Upper lobe of left lung (tissue), 6 donors: ENCODE results near the gene STOM. TPM values are rescaled to one million over a fixed set of nuclear protein-coding genes. Genes with fewer than 3 reads are reported as not detected.

Experiments
- ATAC-seq, 2 donors: fragments of 200-7000 bp; cut with Tn5 transposase; one replicate each; pipeline ENCODE4 v1.9.1; 2022; ENCODE audit warnings: mild to moderate bottlenecking in 2 of 2, moderate library complexity in 2 of 2; ENCODE audit not compliant: low FRiP score in 2 of 2
- DNase-seq, 2 donors: peaks; one replicate each; pipeline ENCODE4 v3.0.0-alpha.2; 2019 to 2020
- H3K27ac ChIP-seq, 4 donors: fragments of 200-600 bp; sonication (generic); one replicate each; pipeline ENCODE4 v1.5.1; 2016 to 2019
- H3K27me3 ChIP-seq, 4 donors: fragments of 200-600 bp; sonication (generic); one replicate each; pipeline ENCODE4 v1.5.1; 2017 to 2019
- H3K36me3 ChIP-seq, 4 donors: fragments of 200-600 bp; sonication (generic); one replicate each; pipeline ENCODE4 v1.5.1; 2016 to 2019
- H3K4me1 ChIP-seq, 4 donors: fragments of 200-600 bp; sonication (generic); one replicate each; pipeline ENCODE4 v1.5.1; 2018 to 2019
- H3K4me3 ChIP-seq, 4 donors: fragments of 200-600 bp; sonication (generic); one replicate each; pipeline ENCODE4 v1.5.1; 2017 to 2019; ENCODE audit warnings: mild to moderate bottlenecking in 2 of 4, moderate library complexity in 1 of 4
- H3K9me3 ChIP-seq, 4 donors: fragments of 200-600 bp; sonication (generic); one replicate each; pipeline ENCODE4 v1.5.1; 2018 to 2019
- CTCF ChIP-seq, 6 experiments: fragments of 450-650 bp in 4 of 6; fragments of 200-600 bp in 2 of 6; sonication (generic) in 2 of 6; IDR thresholded peaks; one replicate each; pipeline ENCODE4 v1.5.1; 2016 to 2019; ENCODE audit warnings: antibody characterized with exemption in 6 of 6
- EP300 ChIP-seq, 4 donors: sonication (generic); formaldehyde crosslinking; IDR thresholded peaks; one replicate each; pipeline ENCODE4 v1.5.1; 2017; ENCODE audit warnings: antibody characterized with exemption in 4 of 4, control low read depth in 2 of 4
- POLR2A ChIP-seq, 4 donors: fragments of 450-650 bp; IDR thresholded peaks; one replicate each; pipeline ENCODE4 v1.5.1; 2016 to 2017; ENCODE audit warnings: antibody characterized with exemption in 4 of 4, mild to moderate bottlenecking in 2 of 4
- POLR2AphosphoS5 ChIP-seq, 2 donors: sonication (generic); formaldehyde crosslinking; IDR thresholded peaks; one replicate each; pipeline ENCODE4 v1.5.1; 2017; ENCODE audit warnings: antibody characterized with exemption in 2 of 2
- whole genome bisulfite sequencing, 2 donors: methylation state at CpG; one replicate each; pipeline ENCODE4 v1.1.5; 2017 to 2018; 5-methylcytosine and 5-hydroxymethylcytosine counted together
- total RNA-seq, 6 donors: library from RNA; depleted of rRNA in 4 of 6; stranded (reverse); fragments of >200 nt in 4 of 6; gene quantifications; one replicate each; pipeline versions ENCODE4 v1.1.0 to v1.2.1, GENCODE V29; 2016 to 2021
- donor health status: DM: no; HTN: no; CAD: no; lungs with moderate emphysema.
- donor health status: DM: no; HTN: yes; CAD: no; lungs with severe emphysema.

STOM gene
- total RNA-seq, 6 donors from 2014 or later: 96.4 to 480 (median 362) TPM

DNA sequence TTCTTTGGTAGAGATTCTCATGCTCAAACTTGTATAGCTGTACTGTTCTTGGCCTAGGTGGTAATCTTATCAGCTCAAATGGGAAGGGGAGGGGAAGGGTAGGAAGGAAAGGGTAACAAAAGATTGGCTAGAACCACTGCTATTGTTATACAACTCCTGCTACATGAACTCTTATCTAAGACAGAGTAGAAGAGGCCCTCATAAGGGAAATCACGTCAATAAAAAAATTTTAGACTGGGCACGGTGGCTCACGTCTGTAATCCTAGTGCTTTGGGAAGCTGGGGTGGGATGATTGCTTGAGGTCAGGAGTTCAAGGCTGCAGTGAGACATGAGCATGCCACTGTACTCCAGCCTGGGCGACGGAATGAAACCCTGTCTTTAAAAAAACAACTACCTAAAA, 15.9 kb downstream of the STOM start:
- Histone ChIP-seq H3K27ac (peak overlapping the region; percentile 56 to 96 (median 81)), H3K27me3 (no peaks in the 10 kb centered on the region), H3K4me1 (peaks cover 91 to 97% (median 93%) of the 10 kb centered on the region in 4 donors), H3K36me3 (peaks cover 15 to 72% (median 28%) of the 10 kb centered on the region in 4 donors), H3K4me3 (no peak overlapping the region), H3K9me3 (no peaks in the 10 kb centered on the region)
- DNase-seq (no peak), ATAC-seq (peak in 1 of 2 donors; percentile 66)
- peak; percentile 3 to 84 (median 46) for TF ChIP-seq EP300 (IDR thresholded peaks at IDR 0.05)
- no peak for TF ChIP-seq POLR2A (IDR thresholded peaks at IDR 0.05)
- no peak for TF ChIP-seq CTCF (IDR thresholded peaks at IDR 0.05)
- peak; percentile 56 to 71 for TF ChIP-seq POLR2AphosphoS5 (IDR thresholded peaks at IDR 0.05)
- WGBS, 2 donors: 32 to 37% methylated on average over 5 of the region's 5 CpGs

DNA sequence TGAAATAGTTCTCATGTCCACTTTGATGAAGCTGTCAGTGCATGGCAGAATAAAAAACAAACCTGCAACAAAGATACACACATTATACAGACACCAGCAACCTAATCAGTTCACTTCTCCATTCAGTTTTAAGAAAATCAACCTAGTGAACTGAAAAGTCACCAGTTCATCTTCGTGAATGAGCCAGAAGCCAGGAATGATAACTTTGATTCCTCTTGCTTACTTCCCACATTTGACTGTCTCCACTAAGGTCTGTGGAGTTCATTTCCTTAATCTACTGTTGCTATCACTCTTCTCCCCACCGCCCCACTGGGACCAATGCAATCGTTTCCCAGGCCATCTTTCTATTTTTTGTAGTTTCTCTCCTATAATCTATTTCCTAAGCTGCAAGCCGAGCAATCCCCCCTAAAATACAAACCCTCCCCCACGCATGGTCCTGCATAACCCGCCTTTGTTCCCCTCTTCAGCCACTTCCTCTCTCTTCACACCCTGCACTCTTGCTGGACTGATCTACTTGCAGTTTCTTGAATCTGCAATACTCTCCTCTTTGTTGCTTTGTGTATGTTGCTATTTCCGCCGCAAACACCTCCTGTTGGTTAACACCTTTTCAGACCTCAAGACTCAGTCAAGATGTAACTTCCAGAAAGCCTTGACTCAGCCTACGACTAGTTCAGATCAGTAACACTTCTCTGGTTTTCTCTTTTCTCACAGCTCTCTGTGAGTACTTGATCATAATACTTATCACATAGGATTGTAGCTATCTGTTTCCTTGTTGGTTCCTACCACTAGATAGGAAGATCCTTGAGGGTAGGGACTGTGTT, 16.6 kb downstream of the STOM start:
- peak in 1 of 2 donors; percentile 12 for TF ChIP-seq POLR2AphosphoS5 (IDR thresholded peaks at IDR 0.05)
- no peak for TF ChIP-seq EP300 (IDR thresholded peaks at IDR 0.05)
- Histone ChIP-seq H3K9me3 (no peaks in the 10 kb centered on the region), H3K27ac (peak overlapping the region; percentile 56 to 96 (median 81)), H3K27me3 (no peaks in the 10 kb centered on the region), H3K36me3 (peaks cover 15 to 79% (median 34%) of the 10 kb centered on the region in 4 donors), H3K4me1 (peaks cover 90 to 93% (median 92%) of the 10 kb centered on the region in 4 donors), H3K4me3 (no peak overlapping the region)
- DNase-seq: no peak
- ATAC-seq: peak; percentile 60 to 63
- WGBS, 2 donors: 42 to 45% methylated on average over 9 of the region's 9 CpGs

GRCh38 chr9:121350993-121351561, 19.0 kb downstream of the STOM start:
- H3K27ac ChIP-seq: peak overlapping the region; percentile 63 to 79 (median 72)
- 5 to 18% methylated on average over 2 of the region's 2 CpGs for WGBS, 2 donors
- no peaks in the 10 kb centered on the region for H3K9me3 ChIP-seq
- DNase-seq (peak in 1 of 2 donors; percentile 79), ATAC-seq (peak; percentile 76 to 79)
- H3K4me3 ChIP-seq: no peak overlapping the region
- TF ChIP-seq POLR2A (IDR thresholded peaks at IDR 0.05): no peak
- TF ChIP-seq EP300 (IDR thresholded peaks at IDR 0.05): peak in 2 of 4 donors; percentile 27 to 70
- peak; percentile 47 to 81 for TF ChIP-seq POLR2AphosphoS5 (IDR thresholded peaks at IDR 0.05)
- H3K4me1 ChIP-seq: peaks cover 77 to 81% (median 80%) of the 10 kb centered on the region in 4 donors
- H3K27me3 ChIP-seq: no peaks in the 10 kb centered on the region
- peaks cover 34 to 96% (median 55%) of the 10 kb centered on the region in 4 donors for H3K36me3 ChIP-seq

DNA sequence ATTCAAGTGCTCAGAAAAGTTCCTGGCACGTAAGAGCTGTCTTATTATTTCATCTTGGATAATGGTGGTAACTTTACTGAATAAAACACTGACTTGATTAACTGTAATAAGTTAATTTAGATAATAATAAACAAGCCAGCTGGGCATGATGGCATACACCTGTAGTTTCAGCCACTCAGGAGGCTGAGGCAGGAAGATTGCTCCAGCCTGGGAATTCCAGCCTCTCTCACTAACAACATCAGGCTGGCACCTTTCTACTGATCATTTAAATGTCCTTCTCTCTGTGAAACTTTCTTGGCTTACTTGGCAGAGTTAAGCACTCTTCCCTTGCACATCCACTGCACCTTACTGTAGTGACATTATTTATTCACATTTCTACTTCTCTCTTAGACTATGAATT, 20.0 kb downstream of the STOM start:
- ATAC-seq (no peak), DNase-seq (no peak)
- Histone ChIP-seq H3K4me3 (no peak overlapping the region), H3K27ac (peak overlapping the region; percentile 63 to 79 (median 72)), H3K36me3 (peaks cover 36 to 97% (median 59%) of the 10 kb centered on the region in 4 donors), H3K4me1 (peaks cover 76 to 79% (median 78%) of the 10 kb centered on the region in 4 donors), H3K9me3 (no peaks in the 10 kb centered on the region), H3K27me3 (no peaks in the 10 kb centered on the region)
- WGBS, 2 donors: 88 to 94% methylated on average over 1 of the region's 1 CpG
- no peak for TF ChIP-seq CTCF (IDR thresholded peaks at IDR 0.05)
- TF ChIP-seq POLR2AphosphoS5 (IDR thresholded peaks at IDR 0.05): no peak
- TF ChIP-seq POLR2A (IDR thresholded peaks at IDR 0.05): no peak
- no peak for TF ChIP-seq EP300 (IDR thresholded peaks at IDR 0.05)

- H3K4me3 ChIP-seq: no peak overlapping the region
- peaks cover 76 to 77% (median 77%) of the 10 kb centered on the region in 4 donors for H3K4me1 ChIP-seq
- ATAC-seq (no peak), DNase-seq (no peak)
- no peaks in the 10 kb centered on the region for H3K27me3 ChIP-seq
- H3K36me3 ChIP-seq: peaks cover 40 to 97% (median 58%) of the 10 kb centered on the region in 4 donors
- no peaks in the 10 kb centered on the region for H3K9me3 ChIP-seq
- peak overlapping the region in 2 of 4 donors; percentile 77 to 79 for H3K27ac ChIP-seq
- WGBS, 2 donors: 78 to 81% methylated on average over 8 of the region's 8 CpGs
- TF ChIP-seq POLR2A (IDR thresholded peaks at IDR 0.05) (no peak), CTCF (IDR thresholded peaks at IDR 0.05) (no peak), EP300 (IDR thresholded peaks at IDR 0.05) (no peak), POLR2AphosphoS5 (IDR thresholded peaks at IDR 0.05) (no peak)
These were observed 21.0 kb downstream of the STOM start for GRCh38 chr9:121349009-121349408.
